ENCODE measurements around the gene BIN1. TPM values are rescaled to one million over a fixed set of nuclear protein-coding genes. Genes with fewer than 3 reads are reported as not detected.

BIN1 gene
- total RNA-seq, 1 experiment from 2014 or later: 31.8 TPM

DNA sequence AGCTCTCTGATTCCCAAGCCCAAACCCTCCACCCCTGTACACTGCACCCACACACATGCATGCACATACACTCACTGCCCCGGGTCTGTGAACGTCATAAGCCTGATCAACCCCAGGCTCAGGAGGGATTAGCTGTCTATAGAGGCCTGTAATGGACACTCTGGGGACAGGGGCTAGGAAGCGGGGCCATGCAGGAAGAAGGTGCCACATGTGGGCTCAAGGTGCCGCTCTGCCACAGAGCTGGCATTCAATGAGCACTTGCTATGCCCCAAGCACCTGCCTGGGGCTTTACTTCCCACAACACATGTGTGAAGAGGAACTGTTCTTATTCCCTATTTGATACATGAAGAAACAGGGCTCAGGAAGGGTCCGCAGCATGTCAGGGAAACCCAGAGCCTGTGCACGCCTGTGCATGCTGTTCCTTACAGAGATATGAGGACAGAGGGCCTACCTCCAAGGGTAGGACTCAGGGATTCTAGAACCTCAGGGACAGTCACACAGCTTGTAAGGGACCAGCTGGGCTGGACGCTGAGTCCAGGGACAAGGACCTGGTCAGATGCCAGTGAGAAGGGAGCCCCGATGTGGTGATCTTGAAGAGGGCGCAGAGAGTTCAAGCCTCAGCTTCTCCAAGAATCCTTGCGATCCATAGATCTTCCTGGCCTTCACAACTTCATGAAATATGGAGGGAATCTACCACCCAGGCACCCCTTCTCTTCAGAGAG is 5.0 kb downstream of the BIN1 start:
- no peaks in the 10 kb centered on the region for H3K36me3 ChIP-seq (ENCODE audit: control insufficient read depth in 1 of 2, insufficient read depth in 2 of 2, low read length in 2 of 2)
- H2AFZ ChIP-seq (ENCODE audit: low read depth, low read length, poor library complexity, severe bottlenecking): no peak overlapping the region
- no peaks in the 10 kb centered on the region for H4K20me1 ChIP-seq (ENCODE audit: insufficient read depth)
- peak overlapping the region; percentile 44; the same call in 1 of the 2 replicates for H3K4me2 ChIP-seq (ENCODE audit: low read length)
- no peaks in the 10 kb centered on the region for H3K9me3 ChIP-seq (ENCODE audit: control insufficient read depth in 1 of 2, insufficient read depth in 1 of 2, low read depth in 1 of 2, low read length in 2 of 2)
- ChIA-PET CTCF (no interaction called here), POLR2A (no interaction called here), RAD21 (ENCODE audit: low non-redundant PET in 1 of 2, low total read pairs in 2 of 2, uncharacterized antibody in 2 of 2, unreplicated experiment in 2 of 2) (no interaction called here)
- TF ChIP-seq ZFX (IDR thresholded peaks at IDR 0.05): no peak
- TF ChIP-seq RAD21 (IDR thresholded peaks at IDR 0.05; ENCODE audit: low read depth): no peak
- TF ChIP-seq FOSL1 (IDR thresholded peaks at IDR 0.05; ENCODE audit: low read depth): no peak
- TF ChIP-seq SP1 (IDR thresholded peaks at IDR 0.05; ENCODE audit: low read depth): no peak
- TF ChIP-seq SIN3A (IDR thresholded peaks at IDR 0.05; ENCODE audit: low read depth): no peak
- TF ChIP-seq JUND (IDR thresholded peaks at IDR 0.05): no peak
- no peak for TF ChIP-seq ELF1 (IDR thresholded peaks at IDR 0.05; ENCODE audit: borderline replicate concordance, low read depth)
- no peak for TF ChIP-seq POLR2A (IDR thresholded peaks at IDR 0.05; ENCODE audit: borderline replicate concordance, extremely low read depth, insufficient read depth, insufficient read length)
- no peak for TF ChIP-seq YY1 (IDR thresholded peaks at IDR 0.05; ENCODE audit: extremely low read depth, insufficient replicate concordance, low read depth, low read length)
- no peak for TF ChIP-seq POLR2AphosphoS5 (IDR thresholded peaks at IDR 0.05; ENCODE audit: low read depth, low read length)
- TF ChIP-seq SRF (IDR thresholded peaks at IDR 0.05; ENCODE audit: low read depth): no peak
- TF ChIP-seq, protein P1, sequence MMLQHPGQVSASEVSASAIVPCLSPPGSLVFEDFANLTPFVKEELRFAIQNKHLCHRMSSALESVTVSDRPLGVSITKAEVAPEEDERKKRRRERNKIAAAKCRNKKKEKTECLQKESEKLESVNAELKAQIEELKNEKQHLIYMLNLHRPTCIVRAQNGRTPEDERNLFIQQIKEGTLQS (IDR thresholded peaks at IDR 0.05): no peak
- no peak for TF ChIP-seq CEBPB (IDR thresholded peaks at IDR 0.05; ENCODE audit: low read depth)
- TF ChIP-seq, protein P2, sequence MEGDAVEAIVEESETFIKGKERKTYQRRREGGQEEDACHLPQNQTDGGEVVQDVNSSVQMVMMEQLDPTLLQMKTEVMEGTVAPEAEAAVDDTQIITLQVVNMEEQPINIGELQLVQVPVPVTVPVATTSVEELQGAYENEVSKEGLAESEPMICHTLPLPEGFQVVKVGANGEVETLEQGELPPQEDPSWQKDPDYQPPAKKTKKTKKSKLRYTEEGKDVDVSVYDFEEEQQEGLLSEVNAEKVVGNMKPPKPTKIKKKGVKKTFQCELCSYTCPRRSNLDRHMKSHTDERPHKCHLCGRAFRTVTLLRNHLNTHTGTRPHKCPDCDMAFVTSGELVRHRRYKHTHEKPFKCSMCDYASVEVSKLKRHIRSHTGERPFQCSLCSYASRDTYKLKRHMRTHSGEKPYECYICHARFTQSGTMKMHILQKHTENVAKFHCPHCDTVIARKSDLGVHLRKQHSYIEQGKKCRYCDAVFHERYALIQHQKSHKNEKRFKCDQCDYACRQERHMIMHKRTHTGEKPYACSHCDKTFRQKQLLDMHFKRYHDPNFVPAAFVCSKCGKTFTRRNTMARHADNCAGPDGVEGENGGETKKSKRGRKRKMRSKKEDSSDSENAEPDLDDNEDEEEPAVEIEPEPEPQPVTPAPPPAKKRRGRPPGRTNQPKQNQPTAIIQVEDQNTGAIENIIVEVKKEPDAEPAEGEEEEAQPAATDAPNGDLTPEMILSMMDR (IDR thresholded peaks at IDR 0.05 in 2 of 3, conservative IDR thresholded peaks at IDR 0.05 in 1 of 3; ENCODE audit: borderline replicate concordance in 1 of 3, insufficient read depth in 1 of 3, low read depth in 2 of 3, low read length in 2 of 3): no peak
- H3K27ac ChIP-seq (ENCODE audit: low read depth, low read length): no peak overlapping the region
- H3K9me2 ChIP-seq (ENCODE audit: insufficient read depth): no peaks in the 10 kb centered on the region
- ATAC-seq (no peak), DNase-seq (ENCODE audit: low read depth, low spot score) (no peak)
- H3K27me3 ChIP-seq (ENCODE audit: insufficient read depth, low read length): no peaks in the 10 kb centered on the region
- intact Hi-C loops (cut with micrococcal nuclease): no loop called here
- H3K79me2 ChIP-seq (ENCODE audit: insufficient read depth, low read length): peaks cover 30% of the 10 kb centered on the region; the same call in 1 of the 2 replicates
- H3K4me1 ChIP-seq (ENCODE audit: control insufficient read depth in 1 of 2, insufficient read depth in 2 of 2, low read length in 2 of 2): peaks cover 12 to 36% of the 10 kb centered on the region in 2 experiments
- no peak overlapping the region for H3K4me3 ChIP-seq (replicated peaks in 1 of 2; ENCODE audit: low read depth in 1 of 2, low read length in 2 of 2)
- no peak overlapping the region for H3K9ac ChIP-seq (ENCODE audit: low read length)
- no TSS peak for BruUV-seq (replicated peaks)
